OCI-LY7 (cell line): ENCODE results near the gene NTM.

ENCODE experiments used
- EZH2phosphoT487 ChIP-seq: fragments of 200-600 bp; sonication (generic); IDR thresholded peaks from 2 replicates; pipeline ENCODE4 v1.6.1; 2018; ENCODE audit warnings: low read depth, borderline replicate concordance, mild to moderate bottlenecking, mixed run types, antibody characterized with exemption, low read length, moderate library complexity, mixed read lengths
- TF ChIP-seq, protein P1 (sequence below): fragments of 200-600 bp; sonication (generic); conservative IDR thresholded peaks from 2 replicates; pipeline ENCODE4 v1.5.1; 2014; ENCODE audit warnings: mild to moderate bottlenecking, antibody characterized with exemption, low read length, moderate library complexity, mixed read lengths

GRCh38 chr11:131375421-131375820 lies 5.0 kb downstream of the NTM start:
- TF ChIP-seq, protein P1, sequence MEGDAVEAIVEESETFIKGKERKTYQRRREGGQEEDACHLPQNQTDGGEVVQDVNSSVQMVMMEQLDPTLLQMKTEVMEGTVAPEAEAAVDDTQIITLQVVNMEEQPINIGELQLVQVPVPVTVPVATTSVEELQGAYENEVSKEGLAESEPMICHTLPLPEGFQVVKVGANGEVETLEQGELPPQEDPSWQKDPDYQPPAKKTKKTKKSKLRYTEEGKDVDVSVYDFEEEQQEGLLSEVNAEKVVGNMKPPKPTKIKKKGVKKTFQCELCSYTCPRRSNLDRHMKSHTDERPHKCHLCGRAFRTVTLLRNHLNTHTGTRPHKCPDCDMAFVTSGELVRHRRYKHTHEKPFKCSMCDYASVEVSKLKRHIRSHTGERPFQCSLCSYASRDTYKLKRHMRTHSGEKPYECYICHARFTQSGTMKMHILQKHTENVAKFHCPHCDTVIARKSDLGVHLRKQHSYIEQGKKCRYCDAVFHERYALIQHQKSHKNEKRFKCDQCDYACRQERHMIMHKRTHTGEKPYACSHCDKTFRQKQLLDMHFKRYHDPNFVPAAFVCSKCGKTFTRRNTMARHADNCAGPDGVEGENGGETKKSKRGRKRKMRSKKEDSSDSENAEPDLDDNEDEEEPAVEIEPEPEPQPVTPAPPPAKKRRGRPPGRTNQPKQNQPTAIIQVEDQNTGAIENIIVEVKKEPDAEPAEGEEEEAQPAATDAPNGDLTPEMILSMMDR: no peak
- no peak for TF ChIP-seq EZH2phosphoT487
